ENCODE results near the gene CHN2. TPM values are rescaled to one million over a fixed set of nuclear protein-coding genes. Genes with fewer than 3 reads are reported as not detected.

CHN2 gene
- total RNA-seq, 1 donor from 2014 or later, result 1.6 TPM

DNA sequence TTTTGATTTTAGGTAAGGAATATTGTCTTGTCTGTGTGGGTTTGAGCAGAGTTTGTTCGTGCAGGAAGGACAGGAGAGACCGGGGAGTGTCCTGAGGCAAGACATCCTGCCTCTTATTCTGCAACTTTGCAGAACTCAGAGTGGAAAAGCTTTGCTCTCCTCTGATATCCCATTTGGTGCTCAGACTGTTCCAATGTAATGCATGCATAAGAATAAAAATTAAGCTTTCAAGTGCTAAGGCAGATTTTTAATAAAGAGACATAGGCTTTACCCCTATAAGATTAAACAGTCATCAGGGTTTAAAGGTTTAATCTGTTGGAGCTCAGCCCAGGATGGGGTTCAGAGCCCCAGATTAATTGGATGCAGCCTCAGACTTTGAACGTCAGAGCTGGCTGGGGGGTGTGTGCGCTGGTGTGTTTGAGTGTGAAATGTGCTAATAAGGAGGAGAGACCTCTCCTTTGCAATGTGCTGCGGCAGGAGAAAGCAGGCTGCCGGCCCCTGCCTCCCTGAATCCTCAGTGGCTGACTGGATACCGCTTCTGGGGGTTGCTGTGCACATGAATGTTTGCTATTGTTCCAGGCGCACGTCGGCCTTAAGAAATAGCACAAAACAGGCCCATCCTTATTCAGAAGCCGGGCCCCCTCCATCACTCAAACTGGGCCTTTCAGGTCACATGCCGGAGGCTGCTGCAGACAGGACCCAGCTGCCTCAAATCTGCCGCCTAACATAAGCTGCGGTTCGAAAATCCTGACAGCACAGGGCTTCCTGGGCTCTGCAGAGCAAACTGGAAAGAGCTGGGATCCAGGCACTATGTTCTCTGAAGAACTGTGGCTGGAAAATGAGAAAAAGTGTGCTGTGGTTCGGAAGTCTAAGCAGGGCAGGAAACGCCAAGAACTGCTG is 285.0 kb downstream of the CHN2 start:
- ATAC-seq, result no peak

- no peak for ATAC-seq
Observed at GRCh38 chr7:29480451-29480850, 285.9 kb downstream of the CHN2 start.

GRCh38 chr7:29480934-29481651 is 286.5 kb downstream of the CHN2 start:
- ATAC-seq, result no peak

DNA sequence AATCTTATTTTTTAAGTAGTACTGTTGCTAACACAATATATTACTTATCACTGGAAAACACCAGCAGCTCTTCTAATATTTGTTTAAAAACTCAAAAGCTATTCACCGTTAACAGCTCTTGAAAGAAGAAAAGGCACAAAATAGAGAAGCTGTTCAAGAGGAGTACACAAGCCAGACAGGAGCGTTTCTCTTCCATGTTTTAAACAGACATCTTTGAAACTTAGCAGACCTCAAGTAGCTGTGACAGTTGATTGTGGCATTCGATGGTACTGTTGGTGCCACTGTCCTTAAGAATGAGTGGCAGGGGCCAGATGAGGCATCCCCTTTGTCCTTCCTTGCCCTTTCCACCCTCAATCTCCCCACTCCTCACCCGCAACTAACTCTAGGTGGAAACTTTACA is 287.5 kb downstream of the CHN2 start:
- ATAC-seq, result no peak

- ATAC-seq, result no peak
Observed at GRCh38 chr7:29483219-29484104, 288.9 kb downstream of the CHN2 start.

DNA sequence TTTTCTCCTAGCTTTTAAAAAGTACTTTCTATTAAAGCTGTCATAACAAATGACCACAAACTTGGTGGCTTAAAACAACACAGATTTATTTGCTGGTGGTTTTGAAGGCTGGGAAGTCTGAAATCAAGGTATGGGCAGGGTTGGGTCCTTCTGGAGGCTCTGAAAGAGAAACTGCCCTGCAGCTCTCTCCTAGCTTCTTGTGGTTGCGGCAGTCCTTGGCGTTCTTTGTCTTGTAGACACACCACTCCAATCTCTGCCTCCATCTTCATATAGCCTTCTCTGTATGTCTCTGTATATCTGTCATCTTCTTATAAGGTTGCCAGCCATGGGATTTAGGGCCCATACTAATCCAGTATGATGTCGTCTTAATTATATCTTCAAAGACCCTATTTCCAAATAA is 289.7 kb downstream of the CHN2 start:
- ATAC-seq, result no peak

GRCh38 chr7:29485339-29486190 is 291.0 kb downstream of the CHN2 start:
- ATAC-seq, result no peak

GRCh38 chr7:29486191-29486700 is 291.7 kb downstream of the CHN2 start:
- no peak for ATAC-seq

- ATAC-seq, result no peak
Observed at GRCh38 chr7:29487424-29487823, 292.8 kb downstream of the CHN2 start.

- no peak for ATAC-seq
Observed at GRCh38 chr7:29488203-29488970, 293.8 kb downstream of the CHN2 start.

DNA sequence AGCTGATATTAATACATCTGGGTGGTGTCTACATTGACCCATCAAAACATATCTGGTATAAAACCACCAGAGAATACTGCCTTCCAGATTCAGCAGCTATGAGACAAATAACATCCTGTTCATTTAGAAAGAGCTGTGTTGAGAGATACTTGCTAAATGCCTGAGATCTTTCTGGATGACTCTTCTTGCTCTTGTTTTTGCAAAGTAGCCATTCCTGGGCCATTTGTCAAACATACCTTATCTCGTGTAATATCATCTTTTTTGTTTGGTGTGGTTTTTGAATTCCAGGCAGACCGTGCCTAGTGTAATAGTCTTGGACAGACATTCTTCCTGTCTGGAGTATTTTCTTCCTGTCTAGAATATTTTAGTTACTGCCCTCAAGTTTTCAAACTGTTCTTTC is 294.4 kb downstream of the CHN2 start:
- ATAC-seq, result no peak

GRCh38 chr7:29490094-29490607 is 295.6 kb downstream of the CHN2 start:
- ATAC-seq, result no peak

DNA sequence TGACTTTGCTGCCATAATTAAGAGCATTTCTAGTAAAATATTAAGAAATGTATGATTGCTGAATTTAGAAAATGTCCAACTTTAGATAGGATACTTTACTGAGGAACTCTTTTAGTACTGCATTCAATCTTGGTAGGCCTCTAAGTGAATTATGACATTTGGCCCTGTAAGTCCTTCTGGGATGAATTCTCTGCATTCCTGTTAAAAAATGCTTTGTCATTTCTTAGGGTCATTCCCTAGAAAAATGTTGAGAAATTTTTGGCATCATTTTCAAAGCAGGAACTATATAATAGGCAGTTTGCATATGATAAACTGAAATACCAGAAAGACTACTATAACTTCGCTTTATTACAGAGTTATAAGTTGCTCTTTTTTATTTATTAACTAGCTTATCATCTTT is 299.8 kb downstream of the CHN2 start:
- ATAC-seq, result no peak

DNA sequence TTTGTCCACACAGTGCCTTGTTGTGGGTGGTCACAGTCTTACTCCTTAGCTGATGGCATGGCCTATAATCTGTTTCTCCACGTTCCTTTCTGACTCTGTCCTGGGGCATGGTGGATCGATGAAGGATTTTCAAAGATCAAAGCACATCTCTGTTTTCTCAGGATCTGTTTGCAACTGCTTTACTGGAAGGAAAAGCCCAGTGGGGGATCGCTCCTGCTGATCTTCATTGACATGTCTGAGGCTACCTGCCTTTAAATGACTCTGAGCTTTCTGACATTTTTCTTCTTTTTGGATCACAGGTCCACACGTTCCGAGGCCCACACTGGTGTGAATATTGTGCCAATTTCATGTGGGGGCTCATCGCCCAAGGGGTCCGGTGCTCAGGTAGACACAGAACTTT is 301.1 kb downstream of the CHN2 start:
- ATAC-seq, result no peak

- ATAC-seq, result no peak
Observed at GRCh38 chr7:29496355-29497020, 301.9 kb downstream of the CHN2 start.

GRCh38 chr7:29499932-29500331 is 305.4 kb downstream of the CHN2 start:
- no peak for ATAC-seq

DNA sequence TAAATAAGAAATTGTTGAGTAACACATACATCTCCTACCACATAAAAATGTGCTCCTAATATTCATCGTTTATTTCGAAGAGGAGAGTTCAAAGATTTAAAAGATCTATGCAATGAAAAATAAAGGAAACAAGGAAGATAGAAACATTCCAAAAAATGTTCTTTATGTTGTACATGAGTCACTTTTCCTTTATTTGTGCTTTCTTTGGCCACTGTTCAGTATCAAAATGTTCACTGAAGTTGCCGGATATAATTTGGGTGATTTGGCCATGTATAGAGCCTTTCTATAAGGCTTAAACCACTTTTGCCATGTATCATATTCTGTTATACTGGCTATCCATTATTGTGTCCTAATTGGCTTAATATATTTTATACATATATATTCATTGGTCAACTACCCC is 306.1 kb downstream of the CHN2 start:
- no peak for ATAC-seq

GRCh38 chr7:29502133-29502532 is 307.6 kb downstream of the CHN2 start:
- ATAC-seq, result no peak

GRCh38 chr7:29505931-29506330 is 311.4 kb downstream of the CHN2 start:
- no peak for ATAC-seq

DNA sequence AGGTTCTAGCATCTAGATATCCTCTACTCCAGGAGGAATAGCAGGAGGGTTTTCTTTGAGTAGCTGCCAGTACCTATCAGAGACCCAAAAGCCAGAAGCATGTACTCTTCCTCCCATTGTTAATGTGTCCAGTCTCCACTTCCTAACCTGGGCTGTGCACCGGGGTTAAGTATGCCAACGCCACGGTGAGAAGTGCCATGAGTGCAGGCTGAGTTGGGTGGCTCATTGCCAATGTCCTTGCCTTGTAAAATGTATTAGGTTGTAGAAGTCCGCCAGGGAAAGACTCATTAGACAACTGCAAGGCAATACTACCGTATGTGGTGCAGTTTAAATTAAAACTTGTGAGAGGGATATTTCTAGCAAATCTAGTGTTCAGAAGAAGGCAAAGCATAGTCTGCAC is 314.0 kb downstream of the CHN2 start:
- ATAC-seq, result no peak
